Measurements from ENCODE around the gene DMBX1.

GRCh38 chr1:46474570-46474969 lies 15.1 kb upstream of the DMBX1 start:
- TF ChIP-seq EZH2 (IDR thresholded peaks at IDR 0.05; ENCODE audit: borderline replicate concordance, low read depth, low read length) (no peak), RAD21 (CRISPR knock-in tag; conservative IDR thresholded peaks at IDR 0.05 in 1 of 2, IDR thresholded peaks at IDR 0.05 in 1 of 2) (no peak), SMARCA4 (IDR thresholded peaks at IDR 0.05) (no peak), CHD2 (IDR thresholded peaks at IDR 0.05; ENCODE audit: low read depth, low read length) (no peak), CTCF (IDR thresholded peaks at IDR 0.05 in 2 of 3, conservative IDR thresholded peaks at IDR 0.05 in 1 of 3; ENCODE audit: insufficient read depth in 2 of 3, low read depth in 1 of 3, low read length in 3 of 3) (no peak), MXI1 (IDR thresholded peaks at IDR 0.05; ENCODE audit: low read depth, low read length) (no peak), SIN3A (IDR thresholded peaks at IDR 0.05; ENCODE audit: borderline replicate concordance in 2 of 2, control insufficient read depth in 1 of 2, low read depth in 2 of 2, low read length in 2 of 2) (no peak), DDX20 (tag; IDR thresholded peaks at IDR 0.05; ENCODE audit: low read depth) (no peak)
- TF ChIP-seq, protein P1, sequence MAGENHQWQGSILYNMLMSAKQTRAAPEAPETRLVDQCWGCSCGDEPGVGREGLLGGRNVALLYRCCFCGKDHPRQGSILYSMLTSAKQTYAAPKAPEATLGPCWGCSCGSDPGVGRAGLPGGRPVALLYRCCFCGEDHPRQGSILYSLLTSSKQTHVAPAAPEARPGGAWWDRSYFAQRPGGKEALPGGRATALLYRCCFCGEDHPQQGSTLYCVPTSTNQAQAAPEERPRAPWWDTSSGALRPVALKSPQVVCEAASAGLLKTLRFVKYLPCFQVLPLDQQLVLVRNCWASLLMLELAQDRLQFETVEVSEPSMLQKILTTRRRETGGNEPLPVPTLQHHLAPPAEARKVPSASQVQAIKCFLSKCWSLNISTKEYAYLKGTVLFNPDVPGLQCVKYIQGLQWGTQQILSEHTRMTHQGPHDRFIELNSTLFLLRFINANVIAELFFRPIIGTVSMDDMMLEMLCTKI (IDR thresholded peaks at IDR 0.05; ENCODE audit: partially characterized antibody): no peak
- TF ChIP-seq, protein P2, sequence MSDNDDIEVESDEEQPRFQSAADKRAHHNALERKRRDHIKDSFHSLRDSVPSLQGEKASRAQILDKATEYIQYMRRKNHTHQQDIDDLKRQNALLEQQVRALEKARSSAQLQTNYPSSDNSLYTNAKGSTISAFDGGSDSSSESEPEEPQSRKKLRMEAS (CRISPR knock-in tag; IDR thresholded peaks at IDR 0.05): no peak
